Skeletal muscle satellite cell (primary cell): ENCODE measurements around the gene PDGFD.

ENCODE experiments used
- H3K27me3 ChIP-seq: 2 replicates; pipeline ENCODE4 v1.7.0; 2013; ENCODE audit warnings: low read length; ENCODE audit not compliant: control insufficient read depth, insufficient read depth
- H3K36me3 ChIP-seq: 2 replicates; pipeline ENCODE4 v1.7.0; 2013; ENCODE audit warnings: mild to moderate bottlenecking, control low read depth, low read length; ENCODE audit not compliant: insufficient read depth
- H3K4me1 ChIP-seq: 2 replicates; pipeline ENCODE4 v1.7.0; 2013; ENCODE audit warnings: low read length; ENCODE audit not compliant: control insufficient read depth, insufficient read depth
- H3K4me2 ChIP-seq: 2 replicates; pipeline ENCODE4 v1.7.0; 2013; ENCODE audit warnings: mild to moderate bottlenecking, low read length
- H3K4me3 ChIP-seq: 2 replicates; pipeline ENCODE4 v1.7.0; 2013; ENCODE audit warnings: low read length
- H3K9ac ChIP-seq: 2 replicates; pipeline ENCODE4 v1.7.0; 2013; ENCODE audit warnings: mild to moderate bottlenecking, low read depth, low read length, moderate library complexity
- H3K9me3 ChIP-seq: replicated peaks from 2 replicates; pipeline ENCODE4 v1.7.0; 2013; ENCODE audit warnings: mild to moderate bottlenecking, control low read depth, low read length

The PDGFD gene

GRCh38 chr11:103964390-103964789 is 199.6 kb downstream of the PDGFD start:
- H3K4me1 ChIP-seq, result peaks cover 12% of the 10 kb centered on the region
- H3K9me3 ChIP-seq, result no peaks in the 10 kb centered on the region
- H3K4me3 ChIP-seq, result no peak overlapping the region
- no peak overlapping the region for H3K4me2 ChIP-seq
- no peak overlapping the region for H3K9ac ChIP-seq
- no peaks in the 10 kb centered on the region for H3K27me3 ChIP-seq
- H3K36me3 ChIP-seq, result no peaks in the 10 kb centered on the region

GRCh38 chr11:103963648-103964047 is 200.3 kb downstream of the PDGFD start:
- H3K4me3 ChIP-seq, result no peak overlapping the region
- H3K4me2 ChIP-seq, result no peak overlapping the region
- peaks cover 14% of the 10 kb centered on the region for H3K4me1 ChIP-seq
- H3K9ac ChIP-seq, result no peak overlapping the region
- H3K36me3 ChIP-seq, result no peaks in the 10 kb centered on the region
- no peaks in the 10 kb centered on the region for H3K9me3 ChIP-seq
- H3K27me3 ChIP-seq, result no peaks in the 10 kb centered on the region

GRCh38 chr11:103961010-103961409 is 202.9 kb downstream of the PDGFD start:
- Histone ChIP-seq H3K4me2 (no peak overlapping the region), H3K9me3 (no peaks in the 10 kb centered on the region), H3K4me3 (no peak overlapping the region), H3K9ac (no peak overlapping the region), H3K36me3 (no peaks in the 10 kb centered on the region), H3K4me1 (peaks cover 14% of the 10 kb centered on the region), H3K27me3 (no peaks in the 10 kb centered on the region)

GRCh38 chr11:103960108-103960507 is 203.8 kb downstream of the PDGFD start:
- Histone ChIP-seq H3K4me2 (no peak overlapping the region), H3K27me3 (no peaks in the 10 kb centered on the region), H3K4me1 (peaks cover 14% of the 10 kb centered on the region), H3K9me3 (no peaks in the 10 kb centered on the region), H3K9ac (no peak overlapping the region), H3K4me3 (no peak overlapping the region), H3K36me3 (no peaks in the 10 kb centered on the region)

- Histone ChIP-seq H3K4me1 (peaks cover 14% of the 10 kb centered on the region), H3K4me3 (no peak overlapping the region), H3K36me3 (no peaks in the 10 kb centered on the region), H3K9ac (no peak overlapping the region), H3K27me3 (no peaks in the 10 kb centered on the region), H3K4me2 (no peak overlapping the region), H3K9me3 (no peaks in the 10 kb centered on the region)
Observed at GRCh38 chr11:103959279-103959942, 204.5 kb downstream of the PDGFD start.

GRCh38 chr11:103958475-103959215 is 205.3 kb downstream of the PDGFD start:
- H3K4me2 ChIP-seq, result no peak overlapping the region
- H3K27me3 ChIP-seq, result no peaks in the 10 kb centered on the region
- H3K4me3 ChIP-seq, result no peak overlapping the region
- H3K9me3 ChIP-seq, result no peaks in the 10 kb centered on the region
- H3K4me1 ChIP-seq, result peaks cover 14% of the 10 kb centered on the region
- no peaks in the 10 kb centered on the region for H3K36me3 ChIP-seq
- no peak overlapping the region for H3K9ac ChIP-seq

GRCh38 chr11:103953797-103954486 is 210.0 kb downstream of the PDGFD start:
- no peaks in the 10 kb centered on the region for H3K4me1 ChIP-seq
- H3K9ac ChIP-seq, result no peak overlapping the region
- H3K4me3 ChIP-seq, result no peak overlapping the region
- no peaks in the 10 kb centered on the region for H3K9me3 ChIP-seq
- no peaks in the 10 kb centered on the region for H3K27me3 ChIP-seq
- H3K36me3 ChIP-seq, result no peaks in the 10 kb centered on the region
- no peak overlapping the region for H3K4me2 ChIP-seq

- no peaks in the 10 kb centered on the region for H3K36me3 ChIP-seq
- peaks cover 21% of the 10 kb centered on the region for H3K4me1 ChIP-seq
- H3K4me3 ChIP-seq, result no peak overlapping the region
- H3K9ac ChIP-seq, result no peak overlapping the region
- no peaks in the 10 kb centered on the region for H3K9me3 ChIP-seq
- no peaks in the 10 kb centered on the region for H3K27me3 ChIP-seq
- H3K4me2 ChIP-seq, result no peak overlapping the region
Observed at GRCh38 chr11:103949781-103950180, 214.2 kb downstream of the PDGFD start.

GRCh38 chr11:103948187-103948763 is 215.7 kb downstream of the PDGFD start:
- H3K36me3 ChIP-seq, result no peaks in the 10 kb centered on the region
- no peak overlapping the region for H3K4me2 ChIP-seq
- no peaks in the 10 kb centered on the region for H3K27me3 ChIP-seq
- H3K9me3 ChIP-seq, result no peaks in the 10 kb centered on the region
- no peak overlapping the region for H3K9ac ChIP-seq
- H3K4me3 ChIP-seq, result no peak overlapping the region
- peaks cover 21% of the 10 kb centered on the region for H3K4me1 ChIP-seq

- H3K9ac ChIP-seq, result no peak overlapping the region
- no peaks in the 10 kb centered on the region for H3K36me3 ChIP-seq
- no peak overlapping the region for H3K4me2 ChIP-seq
- H3K4me3 ChIP-seq, result no peak overlapping the region
- no peaks in the 10 kb centered on the region for H3K9me3 ChIP-seq
- peaks cover 23% of the 10 kb centered on the region for H3K4me1 ChIP-seq
- H3K27me3 ChIP-seq, result no peaks in the 10 kb centered on the region
Observed at GRCh38 chr11:103947546-103947919, 216.4 kb downstream of the PDGFD start.

- Histone ChIP-seq H3K4me3 (no peak overlapping the region), H3K36me3 (no peaks in the 10 kb centered on the region), H3K27me3 (no peaks in the 10 kb centered on the region), H3K9me3 (no peaks in the 10 kb centered on the region), H3K4me2 (no peak overlapping the region), H3K9ac (no peak overlapping the region), H3K4me1 (peaks cover 26% of the 10 kb centered on the region)
Observed at GRCh38 chr11:103946793-103947545, 217.0 kb downstream of the PDGFD start.
